ENCODE data around the gene SWAP70.
"Not testable (repeated sequence)": the region's sequence is repeated elsewhere in the genome, so short reads cannot be mapped to it uniquely, and the experiment has no call there.

The SWAP70 gene

GRCh38 chr11:9663699-9664275 is at the start of gene SWAP70:
SWAP70 (plus strand) TSS chr11:9664077; CDS start chr11:9664180, 103 bp downstream.
- DNase-seq = peak; percentile 78

- no peak for DNase-seq
Observed at GRCh38 chr11:9615031-9615451, 48.8 kb upstream of the SWAP70 start.

GRCh38 chr11:9616042-9616675 is 47.7 kb upstream of the SWAP70 start:
- no peak for DNase-seq

GRCh38 chr11:9616858-9617257 is 47.0 kb upstream of the SWAP70 start:
- DNase-seq = no peak

- DNase-seq = no peak
Observed at GRCh38 chr11:9617940-9618339, 45.9 kb upstream of the SWAP70 start.

GRCh38 chr11:9619004-9619403 is 44.9 kb upstream of the SWAP70 start:
- DNase-seq = no peak

GRCh38 chr11:9619971-9620370 is 43.9 kb upstream of the SWAP70 start:
- no peak for DNase-seq

GRCh38 chr11:9622353-9622752 is 41.5 kb upstream of the SWAP70 start:
- not testable (repeated sequence) for DNase-seq

- DNase-seq = not testable (repeated sequence)
Observed at GRCh38 chr11:9623053-9623452, 40.8 kb upstream of the SWAP70 start.

- DNase-seq = no peak
Observed at GRCh38 chr11:9624448-9624847, 39.4 kb upstream of the SWAP70 start.

- no peak for DNase-seq
Observed at GRCh38 chr11:9625162-9625561, 38.7 kb upstream of the SWAP70 start.

GRCh38 chr11:9625728-9626127 is 38.1 kb upstream of the SWAP70 start:
- DNase-seq = no peak

GRCh38 chr11:9626496-9627394 is 37.1 kb upstream of the SWAP70 start:
- DNase-seq = no peak

- no peak for DNase-seq
Observed at GRCh38 chr11:9629064-9629463, 34.8 kb upstream of the SWAP70 start.

GRCh38 chr11:9633679-9634078 is 30.2 kb upstream of the SWAP70 start:
- peak; percentile 2 for DNase-seq

GRCh38 chr11:9636691-9637090 is 27.2 kb upstream of the SWAP70 start:
- DNase-seq = no peak

GRCh38 chr11:9639099-9639498 is 24.8 kb upstream of the SWAP70 start:
- DNase-seq = no peak

- no peak for DNase-seq
Observed at GRCh38 chr11:9639985-9640384, 23.9 kb upstream of the SWAP70 start.

- DNase-seq = no peak
Observed at GRCh38 chr11:9642894-9643293, 21.0 kb upstream of the SWAP70 start.

GRCh38 chr11:9643751-9644150 is 20.1 kb upstream of the SWAP70 start:
- no peak for DNase-seq

- no peak for DNase-seq
Observed at GRCh38 chr11:9645881-9646280, 18.0 kb upstream of the SWAP70 start.

- DNase-seq = no peak
Observed at GRCh38 chr11:9646324-9646723, 17.6 kb upstream of the SWAP70 start.

- DNase-seq = no peak
Observed at GRCh38 chr11:9651481-9651880, 12.4 kb upstream of the SWAP70 start.

Data from midbrain (tissue), 1 donor.